Mesenchymal stem cell (in vitro differentiated cells and primary cell): Measurements from ENCODE around the gene SMIM35.

ENCODE experiments used
- DNase-seq: peaks from one replicate; pipeline ENCODE4 v3.0.0-alpha.2; 2013
- H2AFZ ChIP-seq: one replicate; pipeline ENCODE4 v1.6.1; 2013; ENCODE audit warnings: low read depth, mild to moderate bottlenecking, control low read depth, inconsistent platforms, low read length, moderate library complexity
- H2AK5ac ChIP-seq: 2 replicates; pipeline ENCODE4 v1.6.1; 2013; ENCODE audit warnings: low read length, moderate library complexity, mild to moderate bottlenecking, inconsistent platforms; ENCODE audit not compliant: severe bottlenecking
- H2BK120ac ChIP-seq: one replicate; pipeline ENCODE4 v1.6.1; 2013; ENCODE audit warnings: low read depth, mild to moderate bottlenecking, inconsistent platforms, low read length, moderate library complexity
- H2BK12ac ChIP-seq, 2 experiments: one replicate each; pipeline ENCODE4 v1.6.1; 2013; ENCODE audit warnings: inconsistent platforms in 2 of 2, low read length in 2 of 2, mild to moderate bottlenecking in 2 of 2, moderate library complexity in 2 of 2, control low read depth in 1 of 2
- H2BK15ac ChIP-seq: one replicate; pipeline ENCODE4 v1.6.1; 2013; ENCODE audit warnings: mild to moderate bottlenecking, low read depth, inconsistent platforms; ENCODE audit not compliant: poor library complexity, severe bottlenecking
- H2BK5ac ChIP-seq: 2 replicates; pipeline ENCODE4 v1.6.1; 2013; ENCODE audit warnings: low read depth, mild to moderate bottlenecking, low read length, control low read depth, inconsistent platforms; ENCODE audit not compliant: poor library complexity, severe bottlenecking
- H3K14ac ChIP-seq, 2 experiments: one replicate each; pipeline ENCODE4 v1.6.1; 2013; ENCODE audit warnings: inconsistent platforms in 2 of 2, low read length in 2 of 2, control low read depth in 1 of 2, mild to moderate bottlenecking in 1 of 2, moderate library complexity in 1 of 2
- H3K18ac ChIP-seq, 2 experiments: one replicate each; pipeline ENCODE4 v1.6.1; 2013; ENCODE audit warnings: inconsistent platforms in 2 of 2, low read length in 2 of 2, control low read depth in 1 of 2, low read depth in 1 of 2, mild to moderate bottlenecking in 1 of 2
- H3K23ac ChIP-seq, 2 experiments: one replicate each; pipeline ENCODE4 v1.6.1; 2013; ENCODE audit warnings: inconsistent platforms in 2 of 2, low read length in 2 of 2, mild to moderate bottlenecking in 2 of 2, moderate library complexity in 2 of 2, control low read depth in 1 of 2
- H3K27ac ChIP-seq: 2 replicates; pipeline ENCODE4 v1.5.1; 2013; ENCODE audit warnings: mild to moderate bottlenecking, moderate library complexity, low read length, control low read depth, inconsistent platforms; ENCODE audit not compliant: poor library complexity, severe bottlenecking
- H3K27me3 ChIP-seq, 2 experiments: 2 replicates each; pipeline versions ENCODE4 v1.6.1 to v1.7.0; 2013; ENCODE audit warnings: low read length in 2 of 2, mild to moderate bottlenecking in 2 of 2, moderate library complexity in 2 of 2, control low read depth in 1 of 2, inconsistent platforms in 1 of 2; ENCODE audit not compliant: control insufficient read depth in 1 of 2, insufficient read depth in 1 of 2
- H3K36me3 ChIP-seq, 2 experiments: 2 replicates each; pipeline versions ENCODE4 v1.6.1 to v1.7.0; 2013; ENCODE audit warnings: low read length in 2 of 2, control low read depth in 1 of 2, inconsistent platforms in 1 of 2, low read depth in 1 of 2, mild to moderate bottlenecking in 1 of 2; ENCODE audit not compliant: insufficient read depth in 2 of 2, control insufficient read depth in 1 of 2
- H3K4ac ChIP-seq, 2 experiments: one replicate each; pipeline ENCODE4 v1.6.1; 2013; ENCODE audit warnings: inconsistent platforms in 2 of 2, low read length in 2 of 2, mild to moderate bottlenecking in 2 of 2, moderate library complexity in 2 of 2, control low read depth in 1 of 2, low read depth in 1 of 2
- H3K4me1 ChIP-seq: 2 replicates; pipeline ENCODE4 v1.6.1; 2013; ENCODE audit warnings: low read depth, low read length, control low read depth; ENCODE audit not compliant: control insufficient read depth, insufficient read depth
- H3K4me2 ChIP-seq: 2 replicates; pipeline ENCODE4 v1.6.1; 2013; ENCODE audit warnings: low read length, mild to moderate bottlenecking, inconsistent platforms; ENCODE audit not compliant: poor library complexity, severe bottlenecking
- H3K4me3 ChIP-seq, 2 experiments: 2 replicates each; pipeline versions ENCODE4 v1.5.1 to v1.7.0; 2013; ENCODE audit warnings: low read length in 2 of 2, mild to moderate bottlenecking in 2 of 2, control low read depth in 1 of 2, low read depth in 1 of 2; ENCODE audit not compliant: insufficient read depth in 1 of 2
- H3K79me1 ChIP-seq: replicated peaks from 2 replicates; pipeline ENCODE4 v1.6.1; 2013; ENCODE audit warnings: mild to moderate bottlenecking, control low read depth, low read length, inconsistent platforms; ENCODE audit not compliant: poor library complexity, severe bottlenecking
- H3K9ac ChIP-seq: 2 replicates; pipeline ENCODE4 v1.7.0; 2013; ENCODE audit warnings: mild to moderate bottlenecking, low read length, moderate library complexity
- H3K9me3 ChIP-seq: 2 replicates; pipeline ENCODE4 v1.7.0; 2013; ENCODE audit warnings: mild to moderate bottlenecking, low read length; ENCODE audit not compliant: control insufficient read depth
- H4K8ac ChIP-seq: one replicate; pipeline ENCODE4 v1.6.1; 2013; ENCODE audit warnings: inconsistent platforms, mild to moderate bottlenecking, low read length, moderate library complexity
- H4K91ac ChIP-seq: one replicate; pipeline ENCODE4 v1.6.1; 2013; ENCODE audit warnings: mild to moderate bottlenecking, low read length, inconsistent platforms
- WGBS: methylation state at CpG from one replicate; pipeline ENCODE4 v1.1.7; 2013; ENCODE audit warnings: mixed read lengths; 5-methylcytosine and 5-hydroxymethylcytosine counted together

SMIM35 gene

GRCh38 chr11:117993988-117994745 is 92.6 kb downstream of the SMIM35 start:
- no peak overlapping the region for H3K4me2 ChIP-seq
- H3K27ac ChIP-seq: no peak overlapping the region
- no peak overlapping the region for H4K91ac ChIP-seq
- H2BK15ac ChIP-seq: no peak overlapping the region
- H3K79me1 ChIP-seq: no peaks in the 10 kb centered on the region
- H2BK120ac ChIP-seq: no peak overlapping the region
- no peak overlapping the region for H4K8ac ChIP-seq
- peaks cover 8 to 12% of the 10 kb centered on the region in 2 experiments for H3K27me3 ChIP-seq
- no peaks in the 10 kb centered on the region for H3K36me3 ChIP-seq
- H3K9me3 ChIP-seq: no peaks in the 10 kb centered on the region
- no peak overlapping the region for H3K9ac ChIP-seq
- no peak overlapping the region for H2AK5ac ChIP-seq
- H3K4me3 ChIP-seq: no peak overlapping the region
- H2BK12ac ChIP-seq: no peak overlapping the region
- peak overlapping the region in 1 of 2 experiments; percentile 19 for H3K14ac ChIP-seq
- WGBS: 52% methylated on average over 9 of the region's 9 CpGs
- H3K4ac ChIP-seq: no peak overlapping the region
- no peak overlapping the region for H2BK5ac ChIP-seq
- no peak overlapping the region for H2AFZ ChIP-seq
- peak overlapping the region in 1 of 2 experiments; percentile 17 for H3K18ac ChIP-seq
- H3K23ac ChIP-seq: no peak overlapping the region
- H3K4me1 ChIP-seq: peaks cover 2% of the 10 kb centered on the region
- DNase-seq: no peak

- peaks cover 2% of the 10 kb centered on the region for H3K4me1 ChIP-seq
- WGBS: 87% methylated on average over 2 of the region's 2 CpGs
- H3K4ac ChIP-seq: no peak overlapping the region
- no peak overlapping the region for H3K14ac ChIP-seq
- no peaks in the 10 kb centered on the region for H3K79me1 ChIP-seq
- no peak overlapping the region for H2AFZ ChIP-seq
- no peak overlapping the region for H3K18ac ChIP-seq
- H3K4me3 ChIP-seq: no peak overlapping the region
- no peak overlapping the region for H3K23ac ChIP-seq
- H3K27me3 ChIP-seq: peaks cover 19 to 20% of the 10 kb centered on the region in 2 experiments
- no peak overlapping the region for H3K4me2 ChIP-seq
- H2BK15ac ChIP-seq: no peak overlapping the region
- H2BK5ac ChIP-seq: no peak overlapping the region
- no peak overlapping the region for H4K91ac ChIP-seq
- H2BK12ac ChIP-seq: no peak overlapping the region
- no peak overlapping the region for H2AK5ac ChIP-seq
- no peak overlapping the region for H2BK120ac ChIP-seq
- no peak for DNase-seq
- no peaks in the 10 kb centered on the region for H3K36me3 ChIP-seq
- no peak overlapping the region for H3K27ac ChIP-seq
- H4K8ac ChIP-seq: no peak overlapping the region
- H3K9me3 ChIP-seq: no peaks in the 10 kb centered on the region
- no peak overlapping the region for H3K9ac ChIP-seq
Observed at GRCh38 chr11:117992620-117993019, 94.1 kb downstream of the SMIM35 start.

GRCh38 chr11:117992136-117992535 is 94.6 kb downstream of the SMIM35 start:
- Histone ChIP-seq H3K36me3 (no peaks in the 10 kb centered on the region), H2BK15ac (no peak overlapping the region), H3K4me2 (no peak overlapping the region), H3K4me3 (no peak overlapping the region), H3K4ac (no peak overlapping the region), H2BK12ac (no peak overlapping the region), H3K79me1 (no peaks in the 10 kb centered on the region), H2BK120ac (no peak overlapping the region), H3K9ac (no peak overlapping the region), H3K23ac (no peak overlapping the region), H2AFZ (no peak overlapping the region), H3K18ac (no peak overlapping the region), H2AK5ac (no peak overlapping the region), H3K27ac (no peak overlapping the region), H2BK5ac (no peak overlapping the region), H3K27me3 (peaks cover 24 to 25% of the 10 kb centered on the region in 2 experiments), H4K91ac (no peak overlapping the region), H3K9me3 (no peaks in the 10 kb centered on the region), H3K4me1 (peaks cover 2% of the 10 kb centered on the region), H3K14ac (no peak overlapping the region), H4K8ac (no peak overlapping the region)
- no peak for DNase-seq
- 89% methylated on average over 3 of the region's 4 CpGs for WGBS

GRCh38 chr11:117989351-117990102 is 97.2 kb downstream of the SMIM35 start:
- Histone ChIP-seq H2BK120ac (no peak overlapping the region), H4K91ac (no peak overlapping the region), H2BK5ac (no peak overlapping the region), H3K4me2 (no peak overlapping the region), H3K14ac (peak overlapping the region in 1 of 2 experiments; percentile 66), H3K9ac (no peak overlapping the region), H4K8ac (no peak overlapping the region), H3K23ac (no peak overlapping the region), H3K4me1 (peaks cover 12% of the 10 kb centered on the region), H3K4me3 (no peak overlapping the region), H3K27ac (no peak overlapping the region), H2BK12ac (peak overlapping the region in 1 of 2 experiments; percentile 54), H3K18ac (no peak overlapping the region), H3K36me3 (no peaks in the 10 kb centered on the region), H2AK5ac (no peak overlapping the region), H2BK15ac (peak overlapping the region; percentile 48), H3K27me3 (peaks cover 32 to 47% of the 10 kb centered on the region in 2 experiments), H3K9me3 (no peaks in the 10 kb centered on the region), H3K79me1 (no peaks in the 10 kb centered on the region), H2AFZ (no peak overlapping the region), H3K4ac (no peak overlapping the region)
- DNase-seq: peak; percentile 11
- WGBS: 90% methylated on average over 13 of the region's 13 CpGs
